GM23338 (cell line): ENCODE data around the gene HADHA. TPM values are rescaled to one million over a fixed set of nuclear protein-coding genes. Genes with fewer than 3 reads are reported as not detected.

ENCODE experiments used
- ATAC-seq: fragments of 200-7000 bp; cut with Tn5 transposase; 3 replicates; pipeline ENCODE4 v1.9.1; 2020
- DNase-seq: peaks from one replicate; pipeline ENCODE4 v3.0.0-alpha.2; 2015; ENCODE audit warnings: low spot score
- H2AFZ ChIP-seq: fragments of 200-600 bp; sonication (generic); 2 replicates; pipeline ENCODE4 v1.8.0; 2016; ENCODE audit warnings: antibody characterized with exemption, mild to moderate bottlenecking, moderate library complexity
- H3F3A ChIP-seq: fragments of 200-600 bp; sonication (generic); replicated peaks from 2 replicates; pipeline ENCODE4 v1.8.0; 2017; ENCODE audit warnings: antibody characterized with exemption, mixed run types, low read depth
- H3K27ac ChIP-seq: fragments of 200-600 bp; sonication (generic); 2 replicates; pipeline ENCODE4 v1.6.1; 2016; ENCODE audit warnings: low read depth
- H3K27me3 ChIP-seq: fragments of 200-600 bp; sonication (generic); 2 replicates; pipeline ENCODE4 v1.8.0; 2016; ENCODE audit warnings: mild to moderate bottlenecking, mixed run types, moderate library complexity; ENCODE audit not compliant: insufficient read depth
- H3K36me3 ChIP-seq: fragments of 200-600 bp; sonication (generic); 2 replicates; pipeline ENCODE4 v1.8.0; 2016; ENCODE audit warnings: mild to moderate bottlenecking; ENCODE audit not compliant: insufficient read depth
- H3K4me1 ChIP-seq: fragments of 200-600 bp; sonication (generic); 2 replicates; pipeline ENCODE4 v1.8.0; 2016; ENCODE audit warnings: mild to moderate bottlenecking, moderate library complexity; ENCODE audit not compliant: insufficient read depth
- H3K4me2 ChIP-seq: fragments of 200-600 bp; sonication (generic); 2 replicates; pipeline ENCODE4 v1.7.1; 2017; ENCODE audit warnings: mixed run types
- H3K4me3 ChIP-seq: fragments of 200-600 bp; sonication (generic); 2 replicates; pipeline ENCODE4 v1.6.1; 2016; ENCODE audit warnings: mixed run types
- H3K79me2 ChIP-seq: fragments of 200-600 bp; sonication (generic); replicated peaks from 2 replicates; pipeline ENCODE4 v1.8.0; 2017; ENCODE audit warnings: mild to moderate bottlenecking; ENCODE audit not compliant: insufficient read depth
- H3K9me2 ChIP-seq: fragments of 200-600 bp; sonication (generic); 2 replicates; pipeline ENCODE4 v1.8.0; 2017; ENCODE audit not compliant: insufficient read depth
- H4K20me1 ChIP-seq: fragments of 200-600 bp; sonication (generic); replicated peaks from 2 replicates; pipeline ENCODE4 v1.8.0; 2017; ENCODE audit warnings: mild to moderate bottlenecking; ENCODE audit not compliant: insufficient read depth
- H3K27ac Mint-ChIP-seq: 2 replicates; pipeline ENCODE4 v1.8.0; 2020; ENCODE audit warnings: inconsistent platforms, mild to moderate bottlenecking, moderate library complexity, mixed read lengths
- H3K27me3 Mint-ChIP-seq: 3 replicates; pipeline ENCODE4 v1.8.0; 2022; ENCODE audit warnings: low read depth, mild to moderate bottlenecking, moderate library complexity, mixed read lengths, inconsistent platforms; ENCODE audit not compliant: insufficient read depth, poor library complexity
- H3K36me3 Mint-ChIP-seq: 3 replicates; pipeline ENCODE4 v1.8.0; 2021; ENCODE audit warnings: low read depth, mild to moderate bottlenecking, inconsistent platforms, moderate library complexity, mixed read lengths
- H3K4me1 Mint-ChIP-seq: 3 replicates; pipeline ENCODE4 v1.8.0; 2020; ENCODE audit warnings: mild to moderate bottlenecking, inconsistent platforms, mixed read lengths
- H3K4me3 Mint-ChIP-seq: 3 replicates; pipeline ENCODE4 v1.8.0; 2021; ENCODE audit warnings: moderate library complexity, mild to moderate bottlenecking, inconsistent platforms, mixed read lengths
- H3K9me3 Mint-ChIP-seq: 3 replicates; pipeline ENCODE4 v1.8.0; 2020; ENCODE audit warnings: moderate library complexity, mild to moderate bottlenecking, inconsistent platforms, mixed read lengths
- CREB1 ChIP-seq: fragments of 250-450 bp; sonication (Bioruptor Pico); IDR thresholded peaks from 2 replicates; pipeline ENCODE4 v1.5.0; 2020; ENCODE audit warnings: low read depth, mild to moderate bottlenecking, moderate library complexity
- CTCF ChIP-seq, 2 experiments: fragments of 200-600 bp in 1 of 2; sonication (generic) in 1 of 2; conservative IDR thresholded peaks; 2 replicates each; pipeline versions ENCODE4 v1.5.1 to v1.6.1; 2016 to 2017; ENCODE audit warnings: antibody characterized with exemption in 2 of 2, low read depth in 2 of 2, mild to moderate bottlenecking in 2 of 2, moderate library complexity in 1 of 2
- EZH2 ChIP-seq: fragments of 200-600 bp; sonication (generic); IDR thresholded peaks from one replicate; pipeline ENCODE4 v1.8.0; 2017; ENCODE audit warnings: antibody characterized with exemption, mild to moderate bottlenecking, low read depth; ENCODE audit not compliant: unreplicated experiment
- EZH2phosphoT487 ChIP-seq: fragments of 200-600 bp; sonication (generic); IDR thresholded peaks from one replicate; pipeline ENCODE4 v1.8.1; 2018; ENCODE audit warnings: antibody characterized with exemption; ENCODE audit not compliant: unreplicated experiment
- JUNB ChIP-seq: IDR thresholded peaks from one replicate; pipeline ENCODE4 v1.6.1; 2016; ENCODE audit warnings: antibody characterized with exemption; ENCODE audit not compliant: unreplicated experiment
- NANOG ChIP-seq: IDR thresholded peaks from 2 replicates; pipeline ENCODE4 v1.6.1; 2016; ENCODE audit warnings: antibody characterized with exemption, borderline replicate concordance
- POLR2AphosphoS5 ChIP-seq: IDR thresholded peaks from 2 replicates; pipeline ENCODE4 v1.6.1; 2016; ENCODE audit warnings: antibody characterized with exemption, low read depth
- REST ChIP-seq: IDR thresholded peaks from one replicate; pipeline ENCODE4 v1.6.1; 2018; ENCODE audit warnings: antibody characterized with exemption; ENCODE audit not compliant: unreplicated experiment
- STAT1 ChIP-seq: IDR thresholded peaks from one replicate; pipeline ENCODE4 v1.6.1; 2016; ENCODE audit warnings: antibody characterized with exemption; ENCODE audit not compliant: unreplicated experiment
- ZNF331 ChIP-seq: fragments of 250-450 bp; sonication (Bioruptor Pico); IDR thresholded peaks from 2 replicates; pipeline ENCODE4 v1.5.0; 2020; ENCODE audit warnings: low read depth, mild to moderate bottlenecking, moderate library complexity
- polyA plus RNA-seq: library from polyadenylated mRNA; unstranded; fragments of >200 nt; fragmentation: Nextera tagmentation; extraction: Ambion mirVana; gene quantifications from 2 replicates; pipeline ENCODE4 v1.2.1, GENCODE V29; 2016
- total RNA-seq: library from RNA; depleted of rRNA; stranded (reverse); fragments of >200 nt; shearing (Covaris generic); gene quantifications from 2 replicates; pipeline ENCODE4 v1.2.3, GENCODE V29; 2014

Gene HADHA
- total and polyA plus RNA-seq, 2 experiments from 2014 or later = 63.9 to 92.3 TPM

- TF ChIP-seq REST (no peak), NANOG (no peak), ZNF331 (CRISPR knock-in tag) (no peak), CTCF (conservative IDR thresholded peaks at IDR 0.05; ENCODE audit: low read depth in 2 of 2) (no peak), JUNB (no peak), CREB1 (no peak)
Observed at GRCh38 chr2:26150243-26150642, 94.2 kb downstream of the HADHA start (continued).

DNA sequence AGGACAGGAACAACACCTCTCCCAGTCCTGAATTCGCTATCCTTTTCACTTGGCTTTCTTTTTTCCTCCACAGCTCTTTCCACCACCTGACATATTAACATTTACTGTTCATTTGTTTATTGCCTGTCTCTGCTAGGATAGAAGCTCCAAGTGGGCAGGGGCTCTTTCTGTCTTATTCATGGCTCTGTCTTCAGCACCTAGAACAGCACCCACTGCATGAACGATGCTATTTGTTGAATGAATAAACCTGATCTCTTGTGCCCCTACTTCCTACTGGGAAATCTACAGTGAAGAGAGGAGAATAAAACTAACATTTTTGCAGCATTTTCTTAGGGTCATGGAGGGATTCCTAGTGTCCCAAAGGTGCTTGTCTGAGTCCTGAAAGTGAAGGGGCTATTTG, 95.9 kb downstream of the HADHA start:
- Mint-ChIP-seq H3K4me3 (no peak overlapping the region), H3K27me3 (peaks cover 8% of the 10 kb centered on the region), H3K9me3 (no peaks in the 10 kb centered on the region), H3K27ac (no peak overlapping the region), H3K4me1 (peaks cover 3% of the 10 kb centered on the region; the same call in 1 of the 3 replicates), H3K36me3 (no peaks in the 10 kb centered on the region)
- H4K20me1 ChIP-seq = no peaks in the 10 kb centered on the region
- no peak overlapping the region for H3K4me3 ChIP-seq
- no peaks in the 10 kb centered on the region for H3K36me3 ChIP-seq
- peak; percentile 52 for ATAC-seq
- H3K27ac ChIP-seq = no peak overlapping the region
- no peaks in the 10 kb centered on the region for H3K27me3 ChIP-seq
- no peaks in the 10 kb centered on the region for H3K79me2 ChIP-seq
- H3K4me1 ChIP-seq = no peaks in the 10 kb centered on the region
- no peaks in the 10 kb centered on the region for H3K9me2 ChIP-seq
- no peak overlapping the region for H3K4me2 ChIP-seq
- H3F3A ChIP-seq = 0 out of 2 replicates have a peak, but pooled peaks cover 9% of the 10 kb centered on the region
- no peak overlapping the region for H2AFZ ChIP-seq
- DNase-seq = peak; percentile 53
- TF ChIP-seq POLR2AphosphoS5 (no peak), EZH2phosphoT487 (no peak), STAT1 (no peak), EZH2 (no peak), CREB1 (no peak), ZNF331 (CRISPR knock-in tag) (no peak), REST (peak; percentile 74)
